ENCODE results near the gene YIPF1.

GRCh38 chr1:53862507-53862906, 27.1 kb downstream of the YIPF1 start:
- no peak for TF ChIP-seq MTA3 (IDR thresholded peaks at IDR 0.05; ENCODE audit: borderline replicate concordance, low read length)
- TF ChIP-seq CTCF (IDR thresholded peaks at IDR 0.05 in 2 of 3, conservative IDR thresholded peaks at IDR 0.05 in 1 of 3; ENCODE audit: control insufficient read depth in 2 of 3, extremely low read depth in 1 of 3, insufficient read depth in 1 of 3, low read depth in 3 of 3, low read length in 3 of 3), result no peak
- no peak for TF ChIP-seq MYC (IDR thresholded peaks at IDR 0.05; ENCODE audit: insufficient read depth, insufficient read length, insufficient replicate concordance, low read length, severe bottlenecking)
- TF ChIP-seq SUZ12 (IDR thresholded peaks at IDR 0.05; ENCODE audit: unreplicated experiment), result no peak
- no peak for TF ChIP-seq EZH2 (IDR thresholded peaks at IDR 0.05; ENCODE audit: borderline replicate concordance, control insufficient read depth, low read depth, low read length)
